Measurements from ENCODE around the gene TMEM132C. TPM values are rescaled to one million over a fixed set of nuclear protein-coding genes. Genes with fewer than 3 reads are reported as not detected.

Gene TMEM132C
- total and polyA plus RNA-seq, 2 experiments from 2014 or later: not detected

- TF ChIP-seq REST (IDR thresholded peaks at IDR 0.05; ENCODE audit: unreplicated experiment) (no peak), POLR2AphosphoS5 (IDR thresholded peaks at IDR 0.05; ENCODE audit: low read depth) (no peak)
Measured at GRCh38 chr12:128693771-128694170, 426.8 kb downstream of the TMEM132C start (continued).

- Histone ChIP-seq H4K20me1 (replicated peaks; ENCODE audit: insufficient read depth) (no peaks in the 10 kb centered on the region), H3K27me3 (ENCODE audit: insufficient read depth) (no peaks in the 10 kb centered on the region), H3K4me3 (no peak overlapping the region), H3K4me1 (ENCODE audit: insufficient read depth) (no peaks in the 10 kb centered on the region), H3F3A (replicated peaks; ENCODE audit: low read depth) (no peaks in the 10 kb centered on the region), H3K9me2 (ENCODE audit: insufficient read depth) (no peaks in the 10 kb centered on the region), H3K79me2 (replicated peaks; ENCODE audit: insufficient read depth) (no peaks in the 10 kb centered on the region), H3K27ac (ENCODE audit: low read depth) (no peak overlapping the region), H2AFZ (no peak overlapping the region), H3K4me2 (no peak overlapping the region), H3K36me3 (ENCODE audit: insufficient read depth) (peaks cover 3% of the 10 kb centered on the region; the same call in 1 of the 2 replicates)
- no peak overlapping the region for H3K27ac Mint-ChIP-seq
- H3K9me3 Mint-ChIP-seq: peaks cover 43% of the 10 kb centered on the region; the same call in 2 of the 3 replicates
- H3K27me3 Mint-ChIP-seq (ENCODE audit: insufficient read depth, low read depth, poor library complexity): peaks cover 2% of the 10 kb centered on the region
- ATAC-seq: no peak
- no peak for TF ChIP-seq ETS1 (IDR thresholded peaks at IDR 0.05)
- H3K4me3 Mint-ChIP-seq: no peak overlapping the region
- H3K4me1 Mint-ChIP-seq: no peaks in the 10 kb centered on the region
- no peak for DNase-seq (ENCODE audit: low spot score)
- H3K36me3 Mint-ChIP-seq (ENCODE audit: low read depth): peaks cover 37% of the 10 kb centered on the region
Measured at GRCh38 chr12:128694445-128694844, 427.5 kb downstream of the TMEM132C start.

- Histone ChIP-seq H3K4me3 (no peak overlapping the region), H4K20me1 (replicated peaks; ENCODE audit: insufficient read depth) (no peaks in the 10 kb centered on the region), H3K36me3 (ENCODE audit: insufficient read depth) (peaks cover 3% of the 10 kb centered on the region; the same call in 1 of the 2 replicates), H3K27me3 (ENCODE audit: insufficient read depth) (no peaks in the 10 kb centered on the region), H3K27ac (ENCODE audit: low read depth) (no peak overlapping the region), H3F3A (replicated peaks; ENCODE audit: low read depth) (no peaks in the 10 kb centered on the region), H3K79me2 (replicated peaks; ENCODE audit: insufficient read depth) (no peaks in the 10 kb centered on the region), H3K4me2 (no peak overlapping the region), H3K4me1 (ENCODE audit: insufficient read depth) (no peaks in the 10 kb centered on the region), H3K9me2 (ENCODE audit: insufficient read depth) (no peaks in the 10 kb centered on the region), H2AFZ (no peak overlapping the region)
- Mint-ChIP-seq H3K27ac (no peak overlapping the region), H3K9me3 (peaks cover 56% of the 10 kb centered on the region; the same call in 2 of the 3 replicates), H3K4me1 (no peaks in the 10 kb centered on the region), H3K4me3 (no peak overlapping the region), H3K27me3 (ENCODE audit: insufficient read depth, low read depth, poor library complexity) (peaks cover 2% of the 10 kb centered on the region), H3K36me3 (ENCODE audit: low read depth) (peaks cover 43% of the 10 kb centered on the region)
- ATAC-seq (no peak), DNase-seq (ENCODE audit: low spot score) (no peak)
- no peak for TF ChIP-seq CREB1 (CRISPR knock-in tag; IDR thresholded peaks at IDR 0.05; ENCODE audit: low read depth)
- no peak for TF ChIP-seq STAT1 (IDR thresholded peaks at IDR 0.05; ENCODE audit: unreplicated experiment)
- TF ChIP-seq ZNF331 (CRISPR knock-in tag; IDR thresholded peaks at IDR 0.05; ENCODE audit: low read depth): no peak
- TF ChIP-seq POLR2AphosphoS5 (IDR thresholded peaks at IDR 0.05; ENCODE audit: low read depth): no peak
- TF ChIP-seq JUNB (IDR thresholded peaks at IDR 0.05; ENCODE audit: unreplicated experiment): no peak
- TF ChIP-seq ETS1 (IDR thresholded peaks at IDR 0.05): no peak
- TF ChIP-seq REST (IDR thresholded peaks at IDR 0.05; ENCODE audit: unreplicated experiment): no peak
- TF ChIP-seq EZH2 (IDR thresholded peaks at IDR 0.05; ENCODE audit: low read depth, unreplicated experiment): no peak
- TF ChIP-seq ZNF114 (CRISPR knock-in tag; IDR thresholded peaks at IDR 0.05): no peak
- no peak for TF ChIP-seq EZH2phosphoT487 (IDR thresholded peaks at IDR 0.05; ENCODE audit: unreplicated experiment)
Measured at GRCh38 chr12:128695697-128696096, 428.7 kb downstream of the TMEM132C start.

Measured in GM23338 (cell line).